Stimulated activated effector memory CD8-positive, alpha-beta T cell treated with anti-CD3 and anti-CD28 coated beads, Interleukin-12 subunit alpha, Interleukin-12 subunit beta, amount 100 ng/mL, for 72 hours (primary cell): ENCODE results near the gene DOHH.

Experiments used
- ATAC-seq: fragments of 150-1000 bp; cut with Tn5 transposase; 2 replicates; pipeline ENCODE4 v1.10.0; 2021
- DNase-seq, 2 donors: peaks; one replicate each; pipeline ENCODE4 v3.0.0; 2021 to 2022; ENCODE audit warnings: low spot score in 2 of 2
- H3K27ac Mint-ChIP-seq: one replicate; pipeline ENCODE4 v1.8.0; 2022; ENCODE audit warnings: mild to moderate bottlenecking, mixed read lengths
- H3K36me3 Mint-ChIP-seq: one replicate; pipeline ENCODE4 v1.8.0; 2022; ENCODE audit warnings: mild to moderate bottlenecking, mixed read lengths
- H3K4me1 Mint-ChIP-seq: one replicate; pipeline ENCODE4 v1.8.0; 2022; ENCODE audit warnings: mixed read lengths
- H3K4me3 Mint-ChIP-seq: one replicate; pipeline ENCODE4 v1.8.0; 2022; ENCODE audit warnings: mild to moderate bottlenecking, mixed read lengths
- H3K9me3 Mint-ChIP-seq: one replicate; pipeline ENCODE4 v1.8.0; 2022; ENCODE audit warnings: mixed read lengths

DOHH gene

GRCh38 chr19:3443840-3444694 lies 56.4 kb downstream of the DOHH start:
- peak overlapping the region; percentile 50 for H3K27ac Mint-ChIP-seq
- H3K36me3 Mint-ChIP-seq = peaks cover 17% of the 10 kb centered on the region
- DNase-seq (no peak), ATAC-seq (no peak)
- H3K4me1 Mint-ChIP-seq = no peaks in the 10 kb centered on the region
- H3K9me3 Mint-ChIP-seq = no peaks in the 10 kb centered on the region
- H3K4me3 Mint-ChIP-seq = no peak overlapping the region

GRCh38 chr19:3442487-3443071 lies 57.9 kb downstream of the DOHH start:
- H3K9me3 Mint-ChIP-seq = no peaks in the 10 kb centered on the region
- H3K4me3 Mint-ChIP-seq = no peak overlapping the region
- DNase-seq (no peak), ATAC-seq (no peak)
- peaks cover 22% of the 10 kb centered on the region for H3K36me3 Mint-ChIP-seq
- H3K27ac Mint-ChIP-seq = no peak overlapping the region
- no peaks in the 10 kb centered on the region for H3K4me1 Mint-ChIP-seq

- ATAC-seq = no peak
- no peaks in the 10 kb centered on the region for H3K4me1 Mint-ChIP-seq
- no peaks in the 10 kb centered on the region for H3K9me3 Mint-ChIP-seq
- no peak overlapping the region for H3K27ac Mint-ChIP-seq
- no peak overlapping the region for H3K4me3 Mint-ChIP-seq
- peaks cover 28% of the 10 kb centered on the region for H3K36me3 Mint-ChIP-seq
- DNase-seq = no peak
These were observed 58.5 kb downstream of the DOHH start for GRCh38 chr19:3441986-3442329.

GRCh38 chr19:3441089-3441985 lies 59.1 kb downstream of the DOHH start:
- ATAC-seq (no peak), DNase-seq (no peak)
- no peaks in the 10 kb centered on the region for H3K4me1 Mint-ChIP-seq
- no peak overlapping the region for H3K4me3 Mint-ChIP-seq
- no peak overlapping the region for H3K27ac Mint-ChIP-seq
- H3K36me3 Mint-ChIP-seq = peaks cover 34% of the 10 kb centered on the region
- H3K9me3 Mint-ChIP-seq = no peaks in the 10 kb centered on the region
